COLO668 (cell line): ENCODE measurements around the gene HSDL1.

Experiments
- DNase-seq: peaks from one replicate; lab custom pipeline; 2025; ENCODE audit not compliant: unreplicated experiment; lab: John Stamatoyannopoulos, UW

HSDL1 gene

GRCh38 chr16:84110527-84110926, 34.5 kb downstream of the HSDL1 start:
- DNase-seq: no peak

GRCh38 chr16:84109598-84110335, 35.2 kb downstream of the HSDL1 start:
- no peak for DNase-seq

DNA sequence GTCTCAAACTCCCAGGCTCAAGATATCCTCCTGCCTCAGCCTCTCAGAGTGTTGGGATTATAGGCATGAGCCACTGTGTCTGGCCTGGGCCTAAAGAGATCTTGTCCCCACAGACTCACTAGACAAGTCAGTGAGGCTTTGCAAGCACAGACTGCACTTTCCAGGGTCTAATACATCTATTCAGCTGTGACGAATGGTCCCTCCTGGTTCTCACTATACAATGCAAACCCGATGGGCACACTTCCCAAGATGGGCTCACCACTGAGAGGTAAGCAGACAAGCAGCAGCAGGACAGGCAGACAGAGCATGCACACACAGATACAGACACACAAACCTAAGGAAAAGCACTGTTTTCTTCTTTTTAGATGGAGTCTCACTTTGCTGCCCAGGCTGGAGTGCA, 37.1 kb downstream of the HSDL1 start:
- DNase-seq: no peak

GRCh38 chr16:84105948-84106740, 38.8 kb downstream of the HSDL1 start:
- DNase-seq: no peak

DNA sequence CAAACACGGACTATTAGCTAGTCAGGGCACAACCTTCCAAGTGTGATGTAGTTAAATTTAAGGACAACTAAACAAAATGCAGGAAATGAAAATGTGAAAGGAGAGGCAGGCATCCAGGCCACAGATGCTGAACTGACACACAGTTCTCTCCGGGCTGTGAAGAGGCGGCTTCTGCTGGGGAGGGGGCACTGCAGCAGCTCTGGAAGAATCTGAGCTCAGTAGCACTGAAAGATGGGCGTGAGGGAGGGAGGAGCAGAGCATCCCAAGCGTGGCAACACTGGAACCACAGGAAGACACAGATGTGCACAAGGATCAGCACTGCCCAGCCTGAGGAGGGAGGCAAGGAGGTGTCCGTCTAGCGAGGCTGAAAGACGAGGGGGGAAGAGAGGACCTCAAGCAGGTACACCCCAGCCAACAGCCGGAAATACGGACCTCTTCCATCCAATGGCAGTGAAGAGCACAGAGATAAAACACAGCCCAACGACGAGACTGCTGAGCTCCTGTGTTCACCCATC, 39.6 kb downstream of the HSDL1 start:
- no peak for DNase-seq

- no peak for DNase-seq
Observed at GRCh38 chr16:84104231-84104630, 40.7 kb downstream of the HSDL1 start.

- no peak for DNase-seq
Observed at GRCh38 chr16:84103678-84104077, 41.3 kb downstream of the HSDL1 start.

DNA sequence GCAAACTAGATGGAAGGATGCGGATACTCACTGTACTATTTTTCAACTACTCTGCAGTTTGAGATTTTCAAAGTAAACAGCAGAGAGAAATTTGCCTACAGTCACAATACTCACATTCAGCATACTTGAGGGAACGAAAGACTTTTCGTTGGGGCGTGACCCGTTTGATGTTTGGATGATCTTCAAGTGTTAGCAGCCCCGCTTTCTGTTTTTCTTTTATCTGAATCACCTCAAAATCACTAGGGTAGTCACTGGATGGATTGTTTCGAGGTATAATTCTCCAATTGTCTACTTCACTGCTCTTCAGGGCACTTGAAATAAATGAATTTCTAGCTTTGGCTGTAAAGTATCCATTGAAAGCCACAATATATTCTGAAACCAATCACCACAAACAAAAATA, 46.0 kb downstream of the HSDL1 start:
- no peak for DNase-seq

DNA sequence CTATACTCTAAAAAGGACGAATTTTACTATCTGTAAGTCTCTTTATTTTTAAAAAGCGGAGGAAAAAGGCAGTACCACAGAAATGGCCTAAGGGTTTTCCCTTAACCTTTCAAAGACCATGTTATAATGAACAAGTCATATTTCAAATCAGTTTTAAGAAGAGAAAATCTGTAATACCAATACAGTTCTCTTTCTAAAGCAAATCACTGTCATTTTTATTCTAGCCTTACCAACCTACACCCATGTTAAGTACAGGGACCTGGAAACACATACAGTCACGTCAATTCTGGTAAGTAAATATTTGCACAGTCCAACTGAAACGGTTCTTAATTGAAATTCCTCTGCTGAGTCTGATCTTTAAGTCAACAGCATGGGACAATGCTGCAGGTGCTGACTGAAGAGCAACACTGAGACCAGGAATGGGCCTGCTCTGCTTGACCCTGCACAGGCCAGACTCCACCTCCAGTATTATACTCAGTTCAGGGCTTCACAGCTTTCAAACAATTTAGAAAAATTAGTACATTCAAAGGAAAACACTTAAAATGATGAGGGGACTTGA, 48.5 kb downstream of the HSDL1 start:
- DNase-seq: peak; percentile 43

- no peak for DNase-seq
Observed at GRCh38 chr16:84095466-84095865, 49.5 kb downstream of the HSDL1 start.

- no peak for DNase-seq
Observed at GRCh38 chr16:84093879-84094270, 51.1 kb downstream of the HSDL1 start.

DNA sequence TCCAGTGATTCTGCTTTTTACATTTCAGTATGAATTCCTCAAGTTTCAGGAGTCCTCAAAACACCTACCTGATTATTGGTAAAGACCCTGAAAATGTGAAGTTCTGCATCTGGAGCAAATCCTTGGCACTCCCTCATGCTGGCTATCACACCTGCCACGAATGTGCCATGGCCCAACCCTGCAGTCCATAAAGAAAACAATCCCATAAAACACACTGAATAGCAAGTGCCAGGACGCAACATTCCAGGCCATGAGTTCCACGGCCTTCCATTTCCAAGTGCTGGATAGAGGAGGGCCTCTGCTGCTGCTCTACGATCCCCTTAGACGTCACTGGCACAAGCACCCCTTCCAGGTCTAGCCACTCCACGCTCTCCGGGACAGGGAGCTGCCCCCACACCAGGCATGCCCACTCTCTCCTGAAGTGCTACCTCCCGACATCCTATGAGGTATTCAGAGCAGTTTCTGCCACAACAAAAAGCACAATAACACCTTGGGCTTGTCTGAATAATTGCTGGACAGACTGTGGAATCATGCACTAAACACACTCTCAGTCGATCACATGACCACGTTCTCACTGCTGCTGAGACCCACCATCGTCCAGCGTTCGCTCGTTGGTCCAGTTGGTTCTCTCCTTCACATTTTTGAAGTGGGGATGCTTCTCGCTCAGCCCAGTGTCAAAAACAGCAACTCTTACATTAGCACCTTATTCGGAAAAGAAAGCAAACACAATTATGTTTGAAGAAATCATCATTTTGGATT, 51.7 kb downstream of the HSDL1 start:
- DNase-seq: no peak

- DNase-seq: no peak
Observed at GRCh38 chr16:84091460-84091859, 53.5 kb downstream of the HSDL1 start.

GRCh38 chr16:84090211-84090610, 54.8 kb downstream of the HSDL1 start:
- DNase-seq: no peak

- peak; percentile 11 for DNase-seq
Observed at GRCh38 chr16:84088695-84089395, 56.1 kb downstream of the HSDL1 start.

DNA sequence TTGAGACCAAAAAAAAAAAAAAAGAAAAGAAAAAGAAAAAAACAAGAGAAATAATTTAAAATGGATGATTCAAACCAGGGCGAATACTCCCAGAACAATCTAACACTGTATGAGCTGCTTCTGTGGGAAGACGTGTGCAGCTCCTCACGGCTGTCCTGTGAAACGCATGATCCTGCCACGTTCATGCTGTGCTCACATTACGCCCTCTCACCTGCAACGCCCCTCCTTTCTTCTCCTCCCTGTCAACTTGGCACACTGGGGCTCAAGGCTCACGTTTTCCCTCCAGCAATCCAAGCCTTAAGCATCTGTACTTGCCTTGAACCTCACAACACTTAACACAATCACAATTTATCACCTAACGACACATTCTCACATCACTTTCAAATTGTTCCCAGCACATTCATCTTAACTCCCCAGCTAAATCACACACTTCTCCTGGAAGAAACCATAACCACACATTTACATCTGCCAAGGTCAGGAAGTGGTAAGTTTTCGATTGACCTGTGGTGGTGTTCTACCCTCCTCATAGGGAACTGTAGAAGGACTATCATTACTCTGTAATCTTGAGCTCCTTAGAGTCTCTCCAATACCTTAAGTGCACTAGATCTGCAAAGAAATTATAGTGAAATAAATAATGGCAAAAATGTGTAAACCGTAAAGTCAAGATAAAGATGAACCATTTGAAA, 57.4 kb downstream of the HSDL1 start:
- no peak for DNase-seq

- no peak for DNase-seq
Observed at GRCh38 chr16:84087001-84087400, 58.0 kb downstream of the HSDL1 start.

- no peak for DNase-seq
Observed at GRCh38 chr16:84086341-84086740, 58.6 kb downstream of the HSDL1 start.

- no peak for DNase-seq
Observed at GRCh38 chr16:84085773-84086172, 59.2 kb downstream of the HSDL1 start.

- no peak for DNase-seq
Observed at GRCh38 chr16:84085271-84085667, 59.7 kb downstream of the HSDL1 start.
